GM12878 (cell line): ENCODE data around the gene CHD9. TPM values are rescaled to one million over a fixed set of nuclear protein-coding genes. Genes with fewer than 3 reads are reported as not detected.
A peak's percentile ranks its signal among the peaks of the same experiment; 100 is the strongest.

Experiments
- ATF2 ChIP-seq: IDR thresholded peaks from 2 replicates; pipeline ENCODE4 v1.6.1; 2012; ENCODE audit warnings: low read length, inconsistent platforms
- ATF3 ChIP-seq: IDR thresholded peaks from 2 replicates; pipeline ENCODE4 v1.6.1; 2011; ENCODE audit warnings: low read depth, mild to moderate bottlenecking, low read length, moderate library complexity, borderline replicate concordance; ENCODE audit errors: extremely low read depth
- ATF7 ChIP-seq: fragments of 450-650 bp; IDR thresholded peaks from 2 replicates; pipeline ENCODE4 v1.6.1; 2016; ENCODE audit warnings: low read depth, mild to moderate bottlenecking
- CHD1 ChIP-seq: IDR thresholded peaks from 2 replicates; pipeline ENCODE4 v1.6.1; 2012; ENCODE audit warnings: low read depth, low read length, improper control_type of control experiment
- DPF2 ChIP-seq: fragments of 450-650 bp; IDR thresholded peaks from 2 replicates; pipeline ENCODE4 v1.6.1; 2017; ENCODE audit warnings: mild to moderate bottlenecking
- EGR1 ChIP-seq, 2 experiments: IDR thresholded peaks; 1 replicate in 1 of 2; 2 replicates in 1 of 2; pipeline ENCODE4 v1.6.1; 2011 to 2012; ENCODE audit warnings: low read depth in 2 of 2, low read length in 2 of 2, borderline replicate concordance in 1 of 2, mild to moderate bottlenecking in 1 of 2, moderate library complexity in 1 of 2
- FOXM1 ChIP-seq: IDR thresholded peaks from 2 replicates; pipeline ENCODE4 v1.6.1; 2012; ENCODE audit warnings: low read depth, mild to moderate bottlenecking, inconsistent platforms, low read length, moderate library complexity
- HSF1 ChIP-seq: fragments of 150-350 bp; IDR thresholded peaks from 2 replicates; pipeline ENCODE4 v1.6.1; 2014; ENCODE audit warnings: mild to moderate bottlenecking, low read depth, low read length
- KDM1A ChIP-seq: fragments of 200-600 bp; sonication (generic); IDR thresholded peaks from 2 replicates; pipeline ENCODE4 v1.6.1; 2016; ENCODE audit warnings: borderline replicate concordance
- MTA2 ChIP-seq: fragments of 450-650 bp; IDR thresholded peaks from 2 replicates; pipeline ENCODE4 v1.6.1; 2016; ENCODE audit warnings: low read depth, mild to moderate bottlenecking, moderate library complexity
- NFYB ChIP-seq: IDR thresholded peaks from 2 replicates; pipeline ENCODE4 v1.6.1; 2011; ENCODE audit warnings: low read depth, mild to moderate bottlenecking, low read length, improper control_type of control experiment, moderate library complexity; ENCODE audit not compliant: insufficient read depth
- PKNOX1 ChIP-seq: fragments of 450-650 bp; IDR thresholded peaks from 2 replicates; pipeline ENCODE4 v1.6.1; 2016; ENCODE audit warnings: mild to moderate bottlenecking
- POLR2AphosphoS5 ChIP-seq: IDR thresholded peaks from 2 replicates; pipeline ENCODE4 v1.6.1; 2011; ENCODE audit warnings: mild to moderate bottlenecking, low read length, inconsistent platforms
- RB1 ChIP-seq: fragments of 450-650 bp; formaldehyde crosslinking; IDR thresholded peaks from 2 replicates; pipeline ENCODE4 v1.6.1; 2017; ENCODE audit warnings: mild to moderate bottlenecking, borderline replicate concordance
- RCOR1 ChIP-seq: conservative IDR thresholded peaks from 2 replicates; pipeline ENCODE4 v1.6.1; 2012; ENCODE audit warnings: low read depth, low read length, improper control_type of control experiment
- SMAD5 ChIP-seq: IDR thresholded peaks from 2 replicates; pipeline ENCODE4 v1.6.1; 2016; ENCODE audit warnings: antibody characterized with exemption, low read depth
- SRF ChIP-seq, 2 experiments: IDR thresholded peaks; 2 replicates each; pipeline ENCODE4 v1.6.1; 2011; ENCODE audit warnings: low read depth in 2 of 2, low read length in 2 of 2, mild to moderate bottlenecking in 1 of 2, moderate library complexity in 1 of 2
- ZBTB33 ChIP-seq: fragments of 450-650 bp; IDR thresholded peaks from 2 replicates; pipeline ENCODE4 v1.6.1; 2017; ENCODE audit warnings: mild to moderate bottlenecking
- ZBTB40 ChIP-seq: fragments of 450-650 bp; IDR thresholded peaks from 2 replicates; pipeline ENCODE4 v1.6.1; 2016; ENCODE audit warnings: mild to moderate bottlenecking, moderate library complexity, borderline replicate concordance
- ZNF384 ChIP-seq: IDR thresholded peaks from 2 replicates; pipeline ENCODE4 v1.6.1; 2012; ENCODE audit warnings: low read depth, mild to moderate bottlenecking, low read length, improper control_type of control experiment, borderline replicate concordance
- polyA plus RNA-seq, 11 experiments: library from polyadenylated mRNA; depleted of rRNA in 4 of 11; unstranded in 6 of 11; stranded (reverse) in 5 of 11; fragments of >200 nt; fragmentation: Nextera tagmentation in 4 of 11; fragmentation: Illumina TruSeq in 1 of 11; extraction: Ambion mirVana in 4 of 11; extraction: Trizol in 1 of 11; gene quantifications; 1 replicate in 1 of 11; 2 replicates in 10 of 11; pipeline versions ENCODE4 v1.2.1 to v1.2.3, GENCODE V29; 2011 to 2016; ENCODE audit warnings: inconsistent platforms in 2 of 11, missing spikeins in 2 of 11, low read depth in 1 of 11
- total RNA-seq, 4 experiments: library from RNA; depleted of rRNA in 3 of 4; stranded (reverse); fragments of >200 nt in 3 of 4; fragmentation: Illumina TruSeq in 1 of 4; extraction: Trizol in 1 of 4; gene quantifications; 2 replicates each; pipeline versions ENCODE4 v1.2.1 to v1.2.3, GENCODE V29; 2013 to 2021

Gene CHD9
- total and polyA plus RNA-seq, 10 of the 15 experiments (the other 5 are each of a cell fraction or from before 2014, with no cell fraction given): 29.2 to 95.7 (median 54.3) TPM

GRCh38 chr16:53071748-53072301 is 17.0 kb downstream of the CHD9 start (continued):
- no peak for TF ChIP-seq ATF2
- TF ChIP-seq MTA2: peak; percentile 41
- TF ChIP-seq HSF1: no peak
- TF ChIP-seq FOXM1: peak; percentile 68; the same call in 1 of the 2 replicates
- TF ChIP-seq DPF2: peak; percentile 66; the same call in 1 of the 2 replicates
- no peak for TF ChIP-seq ATF3
- TF ChIP-seq CHD1: no peak
- no peak for TF ChIP-seq RCOR1
- no peak for TF ChIP-seq ZNF384
- TF ChIP-seq PKNOX1: peak; percentile 94
- no peak for TF ChIP-seq KDM1A
- no peak for TF ChIP-seq NFYB
- TF ChIP-seq RB1: no peak
- no peak for TF ChIP-seq SRF (IDR thresholded peaks at IDR 0.05; ENCODE audit: low read depth in 2 of 2, low read length in 2 of 2)
- TF ChIP-seq POLR2AphosphoS5: no peak
- TF ChIP-seq SMAD5: no peak
- TF ChIP-seq ZBTB40: no peak
- no peak for TF ChIP-seq EGR1 (IDR thresholded peaks at IDR 0.05; ENCODE audit: borderline replicate concordance in 1 of 2, low read depth in 2 of 2, low read length in 2 of 2)
- no peak for TF ChIP-seq ZBTB33
- TF ChIP-seq ATF7: no peak
